ENCODE data around the gene AASDHPPT.

- TF ChIP-seq CTCF (IDR thresholded peaks at IDR 0.05) = no peak
- no peak for TF ChIP-seq POLR2AphosphoS5 (IDR thresholded peaks at IDR 0.05)
Observed at GRCh38 chr11:106086850-106087249, 9.4 kb downstream of the AASDHPPT start.

Data from breast epithelium (tissue), 3 donors.